HepG2 (cell line): ENCODE results near the gene PPIP5K2. TPM values are rescaled to one million over a fixed set of nuclear protein-coding genes. Genes with fewer than 3 reads are reported as not detected.

Experiments used
- AHDC1 ChIP-seq: sonication (generic); formaldehyde crosslinking; IDR thresholded peaks from 2 replicates; pipeline ENCODE4 v1.5.1; 2020; ENCODE audit warnings: mild to moderate bottlenecking, missing genetic modification reagents, borderline replicate concordance
- BHLHE40 ChIP-seq: IDR thresholded peaks from 2 replicates; pipeline ENCODE4 v1.6.1; 2011; ENCODE audit warnings: low read length, improper control_type of control experiment
- CHD4 ChIP-seq: fragments of 200-600 bp; sonication (generic); IDR thresholded peaks from 2 replicates; pipeline ENCODE4 v1.7.0; 2017; ENCODE audit warnings: mild to moderate bottlenecking, low read length, borderline replicate concordance
- PITX1 ChIP-seq: sonication (generic); formaldehyde crosslinking; IDR thresholded peaks from 2 replicates; pipeline ENCODE4 v1.5.1; 2020; ENCODE audit warnings: mild to moderate bottlenecking, missing genetic modification reagents
- RBM39 ChIP-seq: fragments of 200-400 bp; formaldehyde crosslinking; IDR thresholded peaks from one replicate; pipeline ENCODE4 v1.6.1; 2018; ENCODE audit warnings: antibody characterized with exemption, mild to moderate bottlenecking, low read depth, low read length; ENCODE audit not compliant: poor library complexity, severe bottlenecking
- SP5 ChIP-seq: IDR thresholded peaks from 2 replicates; pipeline ENCODE4 v1.6.1; 2016; ENCODE audit warnings: low read depth, borderline replicate concordance
- SSRP1 ChIP-seq: IDR thresholded peaks from 2 replicates; pipeline ENCODE4 v1.6.1; 2016; ENCODE audit warnings: control low read depth
- THAP7 ChIP-seq: sonication (generic); formaldehyde crosslinking; IDR thresholded peaks from 2 replicates; pipeline ENCODE4 v1.8.1; 2023; ENCODE audit warnings: mild to moderate bottlenecking, missing genetic modification reagents
- TOE1 ChIP-seq: sonication (generic); formaldehyde crosslinking; IDR thresholded peaks from 2 replicates; pipeline ENCODE4 v1.4.0; 2020; ENCODE audit warnings: mild to moderate bottlenecking, missing genetic modification reagents
- TP53 ChIP-seq: sonication (generic); formaldehyde crosslinking; conservative IDR thresholded peaks from 2 replicates; pipeline ENCODE4 v1.4.0; 2020; ENCODE audit warnings: missing genetic modification reagents
- ZNF263 ChIP-seq: sonication (generic); formaldehyde crosslinking; IDR thresholded peaks from 2 replicates; pipeline ENCODE4 v1.4.0; 2020; ENCODE audit warnings: missing genetic modification reagents
- ZNF282 ChIP-seq: fragments of 450-650 bp; IDR thresholded peaks from 2 replicates; pipeline ENCODE4 v1.6.1; 2018; ENCODE audit not compliant: partially characterized antibody
- ZNF414 ChIP-seq: sonication (generic); formaldehyde crosslinking; IDR thresholded peaks from 2 replicates; pipeline ENCODE4 v1.5.0; 2020; ENCODE audit warnings: missing genetic modification reagents
- ZNF441 ChIP-seq: sonication (generic); formaldehyde crosslinking; IDR thresholded peaks from 2 replicates; pipeline ENCODE4 v1.7.0; 2021; ENCODE audit warnings: missing genetic modification reagents, borderline replicate concordance
- ZNF547 ChIP-seq: sonication (generic); formaldehyde crosslinking; IDR thresholded peaks from 2 replicates; pipeline ENCODE4 v1.5.1; 2020; ENCODE audit warnings: mild to moderate bottlenecking, missing genetic modification reagents
- ZNF746 ChIP-seq: sonication (generic); formaldehyde crosslinking; IDR thresholded peaks from 2 replicates; pipeline ENCODE4 v1.8.0; 2022; ENCODE audit warnings: mild to moderate bottlenecking, missing genetic modification reagents
- ZNF850 ChIP-seq: sonication (generic); formaldehyde crosslinking; conservative IDR thresholded peaks from 2 replicates; pipeline ENCODE4 v1.9.0; 2021; ENCODE audit warnings: mild to moderate bottlenecking, missing genetic modification reagents
- polyA plus RNA-seq, 8 experiments: library from polyadenylated mRNA; depleted of rRNA in 3 of 8; stranded (reverse) in 7 of 8; unstranded in 1 of 8; fragments of >200 nt; fragmentation: Illumina TruSeq in 4 of 8; extraction: Trizol in 4 of 8; gene quantifications; 2 replicates each; pipeline versions ENCODE4 v1.2.1 to v1.2.3, GENCODE V29; 2011 to 2016; ENCODE audit warnings: low read depth in 4 of 8, missing spikeins in 1 of 8, mixed read lengths in 1 of 8; ENCODE audit not compliant: insufficient read depth in 1 of 8
- total RNA-seq, 5 experiments: library from RNA; depleted of rRNA; stranded (reverse); fragments of >200 nt; fragmentation: Illumina TruSeq; extraction: Trizol; gene quantifications; 2 replicates each; pipeline ENCODE4 v1.2.3, GENCODE V29; 2016; ENCODE audit warnings: low read depth in 1 of 5
- TF ChIP-seq, protein P1 (sequence below): sonication (generic); formaldehyde crosslinking; IDR thresholded peaks from 2 replicates; pipeline ENCODE4 v1.5.0; 2020; ENCODE audit warnings: mild to moderate bottlenecking, missing genetic modification reagents, borderline replicate concordance

Gene PPIP5K2
- total and polyA plus RNA-seq, 2 of the 13 experiments (the other 11 are each of a cell fraction or from before 2014, with no cell fraction given): 19.7 to 45.6 TPM

DNA sequence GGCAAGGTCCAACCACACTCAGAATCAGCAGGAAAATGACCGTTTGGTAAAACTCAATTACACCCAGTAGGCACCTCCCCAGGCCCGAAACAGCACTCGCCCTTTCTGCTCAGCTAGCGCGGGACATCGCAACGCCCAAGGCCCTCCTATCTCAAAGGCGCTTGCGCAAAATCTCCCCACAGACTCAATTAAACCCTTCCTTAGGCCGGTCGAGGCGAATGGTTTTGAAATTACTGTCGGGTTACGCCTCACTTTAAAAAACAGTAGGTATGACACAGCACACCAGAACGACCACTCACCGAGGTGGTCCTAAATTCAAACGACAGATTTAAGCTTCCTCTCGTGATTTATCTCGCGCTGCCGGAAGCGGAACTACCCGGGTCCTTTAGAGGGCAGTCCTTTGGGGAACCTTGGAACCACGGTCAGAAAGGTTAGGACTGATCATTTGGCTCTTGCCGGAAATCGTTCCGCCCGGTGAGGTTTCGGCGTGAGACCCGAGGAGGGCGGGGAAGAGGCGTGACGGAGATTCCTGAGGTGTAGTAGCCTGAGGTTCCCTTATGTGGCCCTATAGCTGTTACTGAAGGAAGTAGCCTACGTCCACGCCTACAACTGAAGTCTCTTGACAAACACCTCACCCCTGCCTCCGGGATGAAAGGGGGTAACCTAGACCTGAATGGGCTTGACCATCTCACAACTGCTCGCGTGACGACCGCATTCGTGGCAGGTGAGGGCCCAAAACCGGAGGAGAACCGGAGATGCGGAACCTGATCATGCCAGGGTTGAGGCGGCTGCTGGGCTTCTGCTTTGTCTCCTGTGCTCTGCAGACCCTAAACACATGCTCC is at the start of gene PPIP5K2, which contains the start of gene GIN1 (continued):
- TF ChIP-seq CHD4: no peak
- peak; percentile 78; the same call in 1 of the 2 replicates for TF ChIP-seq TP53 (CRISPR knock-in tag)
- TF ChIP-seq ZNF414 (CRISPR knock-in tag): peak; percentile 98
- no peak for TF ChIP-seq ZNF850 (CRISPR knock-in tag)
- TF ChIP-seq ZNF441 (CRISPR knock-in tag): peak; percentile 59; the same call in 1 of the 2 replicates
- no peak for TF ChIP-seq TOE1
- peak; percentile 90 for TF ChIP-seq PITX1
- TF ChIP-seq, protein P1, sequence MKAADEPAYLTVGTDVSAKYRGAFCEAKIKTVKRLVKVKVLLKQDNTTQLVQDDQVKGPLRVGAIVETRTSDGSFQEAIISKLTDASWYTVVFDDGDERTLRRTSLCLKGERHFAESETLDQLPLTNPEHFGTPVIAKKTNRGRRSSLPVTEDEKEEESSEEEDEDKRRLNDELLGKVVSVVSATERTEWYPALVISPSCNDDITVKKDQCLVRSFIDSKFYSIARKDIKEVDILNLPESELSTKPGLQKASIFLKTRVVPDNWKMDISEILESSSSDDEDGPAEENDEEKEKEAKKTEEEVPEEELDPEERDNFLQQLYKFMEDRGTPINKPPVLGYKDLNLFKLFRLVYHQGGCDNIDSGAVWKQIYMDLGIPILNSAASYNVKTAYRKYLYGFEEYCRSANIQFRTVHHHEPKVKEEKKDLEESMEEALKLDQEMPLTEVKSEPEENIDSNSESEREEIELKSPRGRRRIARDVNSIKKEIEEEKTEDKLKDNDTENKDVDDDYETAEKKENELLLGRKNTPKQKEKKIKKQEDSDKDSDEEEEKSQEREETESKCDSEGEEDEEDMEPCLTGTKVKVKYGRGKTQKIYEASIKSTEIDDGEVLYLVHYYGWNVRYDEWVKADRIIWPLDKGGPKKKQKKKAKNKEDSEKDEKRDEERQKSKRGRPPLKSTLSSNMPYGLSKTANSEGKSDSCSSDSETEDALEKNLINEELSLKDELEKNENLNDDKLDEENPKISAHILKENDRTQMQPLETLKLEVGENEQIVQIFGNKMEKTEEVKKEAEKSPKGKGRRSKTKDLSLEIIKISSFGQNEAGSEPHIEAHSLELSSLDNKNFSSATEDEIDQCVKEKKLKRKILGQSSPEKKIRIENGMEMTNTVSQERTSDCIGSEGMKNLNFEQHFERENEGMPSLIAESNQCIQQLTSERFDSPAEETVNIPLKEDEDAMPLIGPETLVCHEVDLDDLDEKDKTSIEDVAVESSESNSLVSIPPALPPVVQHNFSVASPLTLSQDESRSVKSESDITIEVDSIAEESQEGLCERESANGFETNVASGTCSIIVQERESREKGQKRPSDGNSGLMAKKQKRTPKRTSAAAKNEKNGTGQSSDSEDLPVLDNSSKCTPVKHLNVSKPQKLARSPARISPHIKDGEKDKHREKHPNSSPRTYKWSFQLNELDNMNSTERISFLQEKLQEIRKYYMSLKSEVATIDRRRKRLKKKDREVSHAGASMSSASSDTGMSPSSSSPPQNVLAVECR (CRISPR knock-in tag): peak; percentile 86
- peak; percentile 90 for TF ChIP-seq THAP7 (CRISPR knock-in tag)
- TF ChIP-seq ZNF547 (CRISPR knock-in tag): peak; percentile 84; the same call in 1 of the 2 replicates
- peak; percentile 67 for TF ChIP-seq RBM39
- no peak for TF ChIP-seq ZNF282
- TF ChIP-seq SSRP1: no peak
- peak; percentile 59 for TF ChIP-seq BHLHE40
- TF ChIP-seq SP5: peak; percentile 91
- TF ChIP-seq AHDC1: no peak
- TF ChIP-seq ZNF746 (CRISPR knock-in tag): peak; percentile 62
- peak; percentile 25; the same call in 1 of the 2 replicates for TF ChIP-seq ZNF263 (CRISPR knock-in tag)
